D721Med (cell line): ENCODE measurements around the gene CNKSR2.

Source experiments
- DNase-seq: peaks from one replicate; pipeline ENCODE4 v3.0.0; 2011; ENCODE audit warnings: low spot score; ENCODE audit not compliant: insufficient read length
- FAIRE-seq: peaks from 2 replicates; lab custom pipeline; 2011; peaks lifted over from hg19 to GRCh38; lab: Jason Lieb, UNC
- TF ChIP-seq, protein P1 (sequence below): IDR thresholded peaks from 2 replicates; pipeline ENCODE4 v1.5.1; 2012; ENCODE audit warnings: mild to moderate bottlenecking, control low read depth; ENCODE audit not compliant: insufficient read depth; ENCODE audit errors: missing control alignments

Gene CNKSR2

DNA sequence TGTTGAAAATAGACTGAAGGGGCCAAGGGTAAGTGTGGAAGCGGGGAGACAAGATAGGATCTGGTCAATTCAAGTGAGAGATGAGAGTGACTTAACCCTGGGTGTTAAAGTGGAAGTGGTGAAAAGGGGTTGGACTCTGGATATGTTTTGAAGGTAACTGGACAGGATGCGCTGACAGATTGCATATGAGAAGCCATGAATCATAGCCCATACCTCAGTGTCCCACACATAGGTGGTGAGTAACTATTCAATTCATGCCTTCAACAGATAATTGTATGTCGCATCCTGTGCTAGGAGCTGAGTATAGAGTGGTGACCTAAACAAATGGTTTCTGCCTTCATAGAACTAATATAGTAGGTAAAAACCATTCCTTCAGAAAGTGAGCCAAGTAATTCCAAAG, 207.3 kb downstream of the CNKSR2 start:
- DNase-seq (no peak), FAIRE-seq (peak; percentile 11)
- TF ChIP-seq, protein P1, sequence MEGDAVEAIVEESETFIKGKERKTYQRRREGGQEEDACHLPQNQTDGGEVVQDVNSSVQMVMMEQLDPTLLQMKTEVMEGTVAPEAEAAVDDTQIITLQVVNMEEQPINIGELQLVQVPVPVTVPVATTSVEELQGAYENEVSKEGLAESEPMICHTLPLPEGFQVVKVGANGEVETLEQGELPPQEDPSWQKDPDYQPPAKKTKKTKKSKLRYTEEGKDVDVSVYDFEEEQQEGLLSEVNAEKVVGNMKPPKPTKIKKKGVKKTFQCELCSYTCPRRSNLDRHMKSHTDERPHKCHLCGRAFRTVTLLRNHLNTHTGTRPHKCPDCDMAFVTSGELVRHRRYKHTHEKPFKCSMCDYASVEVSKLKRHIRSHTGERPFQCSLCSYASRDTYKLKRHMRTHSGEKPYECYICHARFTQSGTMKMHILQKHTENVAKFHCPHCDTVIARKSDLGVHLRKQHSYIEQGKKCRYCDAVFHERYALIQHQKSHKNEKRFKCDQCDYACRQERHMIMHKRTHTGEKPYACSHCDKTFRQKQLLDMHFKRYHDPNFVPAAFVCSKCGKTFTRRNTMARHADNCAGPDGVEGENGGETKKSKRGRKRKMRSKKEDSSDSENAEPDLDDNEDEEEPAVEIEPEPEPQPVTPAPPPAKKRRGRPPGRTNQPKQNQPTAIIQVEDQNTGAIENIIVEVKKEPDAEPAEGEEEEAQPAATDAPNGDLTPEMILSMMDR: no peak

- FAIRE-seq: no peak
- TF ChIP-seq, protein P1: no peak
- no peak for DNase-seq
Observed at GRCh38 chrX:21586001-21586400, 211.8 kb downstream of the CNKSR2 start.

- FAIRE-seq: no peak
- TF ChIP-seq, protein P1: no peak
- DNase-seq: no peak
Observed at GRCh38 chrX:21590012-21590776, 216.0 kb downstream of the CNKSR2 start.

DNA sequence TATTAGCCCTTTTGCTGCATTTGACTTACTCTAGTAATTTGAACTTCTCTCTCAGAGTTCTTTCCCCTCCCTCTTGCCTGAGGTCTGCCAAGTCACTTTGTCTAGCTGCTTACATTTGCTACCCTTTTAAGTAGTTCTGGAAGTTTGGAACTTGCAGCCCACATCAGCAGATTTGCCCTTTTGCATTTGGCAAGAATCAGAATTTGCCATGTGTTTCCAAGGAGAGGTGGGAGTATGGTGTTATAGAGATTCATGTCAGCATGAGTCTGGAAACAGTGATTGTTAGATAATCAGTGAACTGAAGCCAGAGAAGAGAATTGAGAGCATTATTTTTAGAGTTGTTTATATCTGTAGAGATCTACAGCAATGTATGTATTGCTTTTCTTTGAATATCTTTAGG, 231.8 kb downstream of the CNKSR2 start:
- TF ChIP-seq, protein P1: no peak
- DNase-seq (no peak), FAIRE-seq (no peak)

GRCh38 chrX:21610168-21610567, 235.9 kb downstream of the CNKSR2 start:
- no peak for FAIRE-seq
- DNase-seq: no peak
- TF ChIP-seq, protein P1: no peak

- no peak for DNase-seq
- no peak for FAIRE-seq
- TF ChIP-seq, protein P1: no peak
Observed at GRCh38 chrX:21612154-21612553, 237.9 kb downstream of the CNKSR2 start.

DNA sequence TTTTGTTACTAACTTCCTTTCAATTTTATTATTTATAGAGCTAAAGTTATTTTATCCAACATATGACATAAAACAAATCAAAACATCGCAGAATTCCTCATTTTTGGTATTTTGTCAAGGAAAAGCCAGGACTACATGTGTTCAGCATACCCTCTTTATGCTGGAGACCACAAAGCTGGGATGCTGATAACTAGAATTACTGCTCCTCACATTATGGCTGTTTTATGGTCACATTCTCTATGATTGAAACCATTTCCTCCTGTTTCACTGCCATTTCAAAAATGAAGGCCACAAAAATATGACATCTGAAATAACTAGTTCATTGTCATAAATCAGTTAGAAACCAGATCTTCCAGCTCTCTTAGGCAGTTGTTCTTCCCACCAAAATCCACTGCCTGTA, 242.2 kb downstream of the CNKSR2 start:
- DNase-seq (no peak), FAIRE-seq (no peak)
- TF ChIP-seq, protein P1: no peak
